ENCODE measurements around the gene ZNF519.
"Not testable (repeated sequence)": the region's sequence is repeated elsewhere in the genome, so short reads cannot be mapped to it uniquely, and the experiment has no call there.

Gene ZNF519

DNA sequence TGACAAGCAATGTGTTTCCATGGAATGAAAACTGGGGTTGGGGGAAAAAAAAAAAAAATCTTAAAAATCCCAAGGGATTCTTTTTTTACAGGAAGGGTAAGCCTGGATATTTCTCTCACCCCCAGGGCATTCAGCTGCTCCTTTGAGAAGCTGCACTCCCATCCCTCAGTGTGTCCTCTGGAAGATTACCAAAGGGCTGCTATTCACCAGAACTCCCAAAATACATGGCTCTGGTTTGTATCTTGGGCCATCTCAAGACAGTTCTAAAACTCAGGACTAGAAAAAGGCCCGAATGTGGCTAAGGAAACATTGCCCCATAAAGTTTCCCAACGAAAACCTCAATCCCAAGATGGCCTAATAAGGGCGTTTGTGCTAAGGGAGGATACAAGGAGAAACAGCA is 1.4 kb downstream of the ZNF519 start:
- H3K4me3 ChIP-seq (replicated peaks; ENCODE audit: low read depth, low read length); DNase-seq (ENCODE audit: low read depth): not testable (repeated sequence)

DNA sequence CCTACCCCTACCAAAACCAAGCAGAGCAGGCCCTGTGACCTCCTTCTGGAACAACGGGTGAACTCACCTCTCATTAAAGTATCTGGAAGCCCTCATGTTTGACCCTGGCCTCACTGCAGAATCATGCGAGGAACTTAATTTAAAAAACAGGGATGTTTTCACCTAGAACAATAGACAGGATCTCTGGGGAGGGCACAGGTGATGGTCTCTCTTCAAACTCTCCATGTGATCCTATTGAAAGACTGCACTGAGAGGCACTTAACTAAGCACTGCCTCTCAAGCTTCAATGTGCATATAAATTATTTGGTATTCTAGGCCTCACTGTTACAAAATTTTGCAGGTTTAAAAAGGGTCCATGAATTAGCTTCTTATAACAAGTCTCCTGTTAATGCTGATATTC is 7.5 kb downstream of the ZNF519 start:
- TF ChIP-seq, protein P1, sequence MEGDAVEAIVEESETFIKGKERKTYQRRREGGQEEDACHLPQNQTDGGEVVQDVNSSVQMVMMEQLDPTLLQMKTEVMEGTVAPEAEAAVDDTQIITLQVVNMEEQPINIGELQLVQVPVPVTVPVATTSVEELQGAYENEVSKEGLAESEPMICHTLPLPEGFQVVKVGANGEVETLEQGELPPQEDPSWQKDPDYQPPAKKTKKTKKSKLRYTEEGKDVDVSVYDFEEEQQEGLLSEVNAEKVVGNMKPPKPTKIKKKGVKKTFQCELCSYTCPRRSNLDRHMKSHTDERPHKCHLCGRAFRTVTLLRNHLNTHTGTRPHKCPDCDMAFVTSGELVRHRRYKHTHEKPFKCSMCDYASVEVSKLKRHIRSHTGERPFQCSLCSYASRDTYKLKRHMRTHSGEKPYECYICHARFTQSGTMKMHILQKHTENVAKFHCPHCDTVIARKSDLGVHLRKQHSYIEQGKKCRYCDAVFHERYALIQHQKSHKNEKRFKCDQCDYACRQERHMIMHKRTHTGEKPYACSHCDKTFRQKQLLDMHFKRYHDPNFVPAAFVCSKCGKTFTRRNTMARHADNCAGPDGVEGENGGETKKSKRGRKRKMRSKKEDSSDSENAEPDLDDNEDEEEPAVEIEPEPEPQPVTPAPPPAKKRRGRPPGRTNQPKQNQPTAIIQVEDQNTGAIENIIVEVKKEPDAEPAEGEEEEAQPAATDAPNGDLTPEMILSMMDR (IDR thresholded peaks at IDR 0.05; ENCODE audit: low read length, missing control alignments), result no peak
- DNase-seq (ENCODE audit: low read depth), result no peak

DNA sequence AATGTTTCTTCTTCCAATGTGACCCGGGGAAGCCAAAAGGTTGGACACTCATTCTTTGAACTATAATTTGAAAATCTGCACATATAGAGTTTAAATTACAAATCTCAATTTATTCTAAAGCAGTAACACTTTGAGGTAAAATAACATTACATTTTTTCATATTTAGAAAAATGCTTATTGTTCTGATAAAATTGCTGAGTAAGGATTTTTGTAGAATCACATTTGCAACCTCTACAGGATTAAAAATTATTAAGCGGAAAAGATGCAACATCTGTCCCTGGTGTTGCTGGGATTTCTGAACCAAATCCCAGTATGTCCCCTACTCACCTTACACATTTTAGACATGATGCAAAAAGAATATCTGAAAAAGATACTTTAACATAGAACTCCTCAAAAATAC is 10.1 kb downstream of the ZNF519 start:
- TF ChIP-seq, protein P1 (IDR thresholded peaks at IDR 0.05; ENCODE audit: low read length, missing control alignments), result no peak
- H3K4me3 ChIP-seq (replicated peaks; ENCODE audit: low read depth, low read length), result no peak overlapping the region
- no peak for DNase-seq (ENCODE audit: low read depth)

More for the DNA sequence above, 7.5 kb downstream of the ZNF519 start:
- no peak overlapping the region for H3K4me3 ChIP-seq (replicated peaks; ENCODE audit: low read depth, low read length)

DNA sequence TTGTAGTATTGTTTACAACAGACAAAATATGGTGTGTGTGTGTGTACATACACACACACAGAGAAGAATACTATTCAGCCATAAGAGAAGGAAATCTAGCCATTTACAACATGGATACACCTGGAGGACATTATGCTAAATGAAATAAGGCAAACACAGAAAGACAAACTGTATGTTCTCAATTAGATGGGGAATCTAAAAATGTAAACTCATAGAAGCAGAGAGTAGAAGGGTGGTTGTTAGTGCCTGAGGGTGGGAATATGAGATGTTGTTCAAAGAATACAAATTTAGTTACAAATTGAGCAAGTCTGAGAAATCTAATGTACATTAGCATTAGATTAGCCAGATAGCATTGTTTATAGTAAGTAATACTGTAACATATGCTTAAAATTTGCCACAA is 11.3 kb downstream of the ZNF519 start:
- no peak for DNase-seq (ENCODE audit: low read depth)
- TF ChIP-seq, protein P1 (IDR thresholded peaks at IDR 0.05; ENCODE audit: low read length, missing control alignments), result no peak
- no peak overlapping the region for H3K4me3 ChIP-seq (replicated peaks; ENCODE audit: low read depth, low read length)

DNA sequence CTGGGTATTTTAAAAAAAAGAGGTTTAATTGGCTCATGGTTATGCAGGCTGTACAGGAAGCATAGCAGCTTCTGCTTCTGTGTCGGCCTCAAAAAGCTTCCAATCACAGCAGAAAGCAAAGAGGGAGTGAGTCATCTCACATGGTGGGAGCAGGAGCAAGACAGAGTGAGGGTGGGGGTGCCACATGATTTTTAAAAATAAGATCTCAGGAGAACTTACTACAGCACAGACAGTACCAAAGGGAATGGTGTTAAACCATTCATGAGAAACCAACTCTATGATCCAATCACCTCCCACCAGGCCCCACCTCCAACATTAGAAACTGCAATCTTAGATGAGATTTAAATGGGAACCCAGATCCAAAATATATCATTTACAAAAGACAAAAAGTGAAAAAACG is 14.6 kb downstream of the ZNF519 start:
- TF ChIP-seq, protein P1 (IDR thresholded peaks at IDR 0.05; ENCODE audit: low read length, missing control alignments), result no peak
- no peak overlapping the region for H3K4me3 ChIP-seq (replicated peaks; ENCODE audit: low read depth, low read length)
- no peak for DNase-seq (ENCODE audit: low read depth)

DNA sequence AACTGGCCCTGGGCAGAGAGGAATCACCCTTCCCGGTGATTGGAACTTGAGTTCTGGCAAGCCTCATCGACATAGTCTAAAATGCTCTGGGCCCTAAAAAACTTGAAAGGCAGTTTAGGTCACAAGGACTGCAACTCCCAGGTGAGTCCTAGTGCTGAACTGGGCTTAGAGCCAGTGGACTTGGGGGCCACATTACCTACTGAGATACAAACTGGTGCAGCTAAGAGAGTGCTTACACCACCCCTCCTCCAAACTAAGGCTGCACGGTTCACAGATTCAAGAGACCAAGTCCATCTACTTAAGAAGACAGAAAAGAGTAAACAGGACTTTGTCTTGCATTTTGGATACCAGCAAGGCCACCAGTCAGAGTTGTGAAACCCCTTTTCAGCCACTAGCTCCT is 25.3 kb downstream of the ZNF519 start:
- H3K4me3 ChIP-seq (replicated peaks; ENCODE audit: low read depth, low read length), result no peak overlapping the region
- DNase-seq (ENCODE audit: low read depth), result no peak
- TF ChIP-seq, protein P1 (IDR thresholded peaks at IDR 0.05; ENCODE audit: low read length, missing control alignments), result no peak

DNA sequence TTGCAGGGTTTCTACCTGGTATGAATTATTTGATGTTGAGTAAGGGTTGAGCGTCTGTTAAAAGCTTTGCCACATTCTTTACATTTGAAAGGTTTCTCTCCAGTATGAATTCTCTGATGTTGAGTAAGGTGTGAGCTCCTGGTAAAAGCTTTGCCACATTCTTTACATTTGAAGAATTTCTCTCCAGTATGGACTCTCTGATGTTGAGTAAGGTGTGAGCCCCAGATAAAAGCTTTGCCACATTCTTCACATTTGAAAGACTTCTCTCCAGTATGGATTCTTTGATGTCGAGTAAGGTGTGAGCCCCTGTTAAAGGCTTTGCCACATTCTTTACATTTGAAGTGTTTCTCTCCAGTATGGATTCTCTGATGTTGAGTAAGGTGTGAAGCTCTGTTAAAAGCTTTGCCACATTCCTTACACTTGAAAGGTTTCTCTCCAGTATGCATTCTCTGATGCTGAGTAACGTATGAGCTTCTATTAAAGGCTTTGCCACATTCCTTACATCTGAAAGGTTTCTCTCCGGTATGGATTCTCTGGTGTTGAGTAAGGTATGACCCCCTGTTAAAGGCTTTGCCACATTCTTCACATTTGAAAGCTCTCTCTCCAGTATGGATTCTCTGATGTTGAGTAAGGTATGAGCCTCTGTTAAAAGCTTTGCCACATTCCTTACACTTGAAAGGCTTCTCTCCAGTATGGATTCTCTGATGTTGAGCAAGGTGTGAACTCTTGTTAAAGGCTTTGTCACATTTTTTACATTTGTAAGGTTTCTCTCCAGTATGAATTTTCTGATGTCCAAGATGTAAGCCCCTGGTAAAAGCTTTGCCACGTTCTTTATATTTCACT is 27.1 kb downstream of the ZNF519 start:
- H3K4me3 ChIP-seq (replicated peaks; ENCODE audit: low read depth, low read length), result no peak overlapping the region
- TF ChIP-seq, protein P1 (IDR thresholded peaks at IDR 0.05; ENCODE audit: low read length, missing control alignments), result no peak
- no peak for DNase-seq (ENCODE audit: low read depth)

All from fibroblast of pulmonary artery (primary cell).